ENCODE measurements around the gene USE1. TPM values are rescaled to one million over a fixed set of nuclear protein-coding genes. Genes with fewer than 3 reads are reported as not detected.

USE1 gene
- total and polyA plus RNA-seq, 9 of the 15 experiments (the other 6 are each of a cell fraction or from before 2014, with no cell fraction given): 17.3 to 52.4 (median 34.0) TPM

DNA sequence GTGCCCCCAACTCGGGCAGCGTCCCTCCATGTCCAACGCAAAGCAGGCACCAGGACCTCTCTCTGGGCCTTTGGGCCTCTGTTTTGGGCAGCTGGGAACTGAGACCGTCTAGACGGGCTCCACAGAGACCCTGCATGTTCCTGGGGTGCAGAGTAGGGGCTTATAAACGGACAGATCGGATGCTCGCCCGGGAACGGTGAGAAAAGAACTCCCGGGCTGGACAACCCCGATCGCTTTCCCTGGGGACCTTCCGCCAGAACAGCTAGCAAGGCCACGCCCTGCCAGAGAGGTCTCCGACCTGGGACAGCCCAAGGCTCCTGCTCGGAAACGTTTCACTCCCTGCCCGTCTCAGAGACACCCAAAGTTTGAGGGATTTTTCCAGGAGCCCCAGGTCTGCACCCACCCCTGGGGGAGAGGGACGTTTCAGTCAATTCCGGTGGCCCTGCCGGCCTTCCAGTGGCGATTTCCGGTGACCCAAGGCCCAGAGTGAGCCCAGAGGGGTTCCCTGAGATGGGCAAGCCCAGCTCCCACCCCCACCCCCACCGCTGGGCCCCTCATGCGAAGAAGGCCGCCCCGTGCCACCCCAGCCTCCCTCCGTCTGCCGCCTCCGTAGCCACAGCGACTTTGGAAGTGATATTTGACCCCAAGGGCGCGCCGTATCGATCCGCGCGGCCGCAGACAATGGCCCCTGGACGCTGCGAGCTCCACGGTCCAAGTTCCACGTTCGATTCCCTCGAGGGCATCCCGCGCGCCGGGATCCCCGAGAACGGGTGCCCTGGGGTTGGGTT is 28.9 kb downstream of the USE1 start (continued):
- no peak for TF ChIP-seq HOXB6 (CRISPR knock-in tag; IDR thresholded peaks at IDR 0.05; ENCODE audit: borderline replicate concordance)
- TF ChIP-seq CSDE1 (IDR thresholded peaks at IDR 0.05): no peak
- no peak for TF ChIP-seq ESRRA (IDR thresholded peaks at IDR 0.05; ENCODE audit: borderline replicate concordance, low read depth)
- no peak for TF ChIP-seq ARNT (IDR thresholded peaks at IDR 0.05)
- 0 out of 2 replicates have a peak, but pooled peaks have one; percentile 11 for TF ChIP-seq ZNF263 (CRISPR knock-in tag; IDR thresholded peaks at IDR 0.05; ENCODE audit: borderline replicate concordance)
- TF ChIP-seq NFXL1 (CRISPR knock-in tag; IDR thresholded peaks at IDR 0.05): no peak
- no peak for TF ChIP-seq SAFB (IDR thresholded peaks at IDR 0.05; ENCODE audit: borderline replicate concordance, low read depth, low read length)
- TF ChIP-seq GTF2E2 (tag; IDR thresholded peaks at IDR 0.05): no peak
- TF ChIP-seq U2AF2 (optimal IDR thresholded peaks at IDR 0.05; ENCODE audit: low read depth, low read length): no peak
- no peak for TF ChIP-seq ZNF764 (CRISPR knock-in tag; IDR thresholded peaks at IDR 0.05; ENCODE audit: low read depth)
- TF ChIP-seq RBBP5 (IDR thresholded peaks at IDR 0.05; ENCODE audit: borderline replicate concordance, insufficient read depth, low read length, poor library complexity, severe bottlenecking): peak; percentile 5
- no peak for TF ChIP-seq ZNF274 (IDR thresholded peaks at IDR 0.05; ENCODE audit: borderline replicate concordance, low read depth, low read length)
- TF ChIP-seq CBFA2T3 (IDR thresholded peaks at IDR 0.05): no peak
- no peak for TF ChIP-seq ZBTB17 (CRISPR knock-in tag; IDR thresholded peaks at IDR 0.05)
- no peak for TF ChIP-seq LARP7 (IDR thresholded peaks at IDR 0.05)
- TF ChIP-seq ERF (CRISPR knock-in tag; IDR thresholded peaks at IDR 0.05): no peak
- TF ChIP-seq, protein P1, sequence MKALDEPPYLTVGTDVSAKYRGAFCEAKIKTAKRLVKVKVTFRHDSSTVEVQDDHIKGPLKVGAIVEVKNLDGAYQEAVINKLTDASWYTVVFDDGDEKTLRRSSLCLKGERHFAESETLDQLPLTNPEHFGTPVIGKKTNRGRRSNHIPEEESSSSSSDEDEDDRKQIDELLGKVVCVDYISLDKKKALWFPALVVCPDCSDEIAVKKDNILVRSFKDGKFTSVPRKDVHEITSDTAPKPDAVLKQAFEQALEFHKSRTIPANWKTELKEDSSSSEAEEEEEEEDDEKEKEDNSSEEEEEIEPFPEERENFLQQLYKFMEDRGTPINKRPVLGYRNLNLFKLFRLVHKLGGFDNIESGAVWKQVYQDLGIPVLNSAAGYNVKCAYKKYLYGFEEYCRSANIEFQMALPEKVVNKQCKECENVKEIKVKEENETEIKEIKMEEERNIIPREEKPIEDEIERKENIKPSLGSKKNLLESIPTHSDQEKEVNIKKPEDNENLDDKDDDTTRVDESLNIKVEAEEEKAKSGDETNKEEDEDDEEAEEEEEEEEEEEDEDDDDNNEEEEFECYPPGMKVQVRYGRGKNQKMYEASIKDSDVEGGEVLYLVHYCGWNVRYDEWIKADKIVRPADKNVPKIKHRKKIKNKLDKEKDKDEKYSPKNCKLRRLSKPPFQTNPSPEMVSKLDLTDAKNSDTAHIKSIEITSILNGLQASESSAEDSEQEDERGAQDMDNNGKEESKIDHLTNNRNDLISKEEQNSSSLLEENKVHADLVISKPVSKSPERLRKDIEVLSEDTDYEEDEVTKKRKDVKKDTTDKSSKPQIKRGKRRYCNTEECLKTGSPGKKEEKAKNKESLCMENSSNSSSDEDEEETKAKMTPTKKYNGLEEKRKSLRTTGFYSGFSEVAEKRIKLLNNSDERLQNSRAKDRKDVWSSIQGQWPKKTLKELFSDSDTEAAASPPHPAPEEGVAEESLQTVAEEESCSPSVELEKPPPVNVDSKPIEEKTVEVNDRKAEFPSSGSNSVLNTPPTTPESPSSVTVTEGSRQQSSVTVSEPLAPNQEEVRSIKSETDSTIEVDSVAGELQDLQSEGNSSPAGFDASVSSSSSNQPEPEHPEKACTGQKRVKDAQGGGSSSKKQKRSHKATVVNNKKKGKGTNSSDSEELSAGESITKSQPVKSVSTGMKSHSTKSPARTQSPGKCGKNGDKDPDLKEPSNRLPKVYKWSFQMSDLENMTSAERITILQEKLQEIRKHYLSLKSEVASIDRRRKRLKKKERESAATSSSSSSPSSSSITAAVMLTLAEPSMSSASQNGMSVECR (CRISPR knock-in tag; IDR thresholded peaks at IDR 0.05): no peak; the same call in 1 of the 2 replicates
- TF ChIP-seq, protein P2, sequence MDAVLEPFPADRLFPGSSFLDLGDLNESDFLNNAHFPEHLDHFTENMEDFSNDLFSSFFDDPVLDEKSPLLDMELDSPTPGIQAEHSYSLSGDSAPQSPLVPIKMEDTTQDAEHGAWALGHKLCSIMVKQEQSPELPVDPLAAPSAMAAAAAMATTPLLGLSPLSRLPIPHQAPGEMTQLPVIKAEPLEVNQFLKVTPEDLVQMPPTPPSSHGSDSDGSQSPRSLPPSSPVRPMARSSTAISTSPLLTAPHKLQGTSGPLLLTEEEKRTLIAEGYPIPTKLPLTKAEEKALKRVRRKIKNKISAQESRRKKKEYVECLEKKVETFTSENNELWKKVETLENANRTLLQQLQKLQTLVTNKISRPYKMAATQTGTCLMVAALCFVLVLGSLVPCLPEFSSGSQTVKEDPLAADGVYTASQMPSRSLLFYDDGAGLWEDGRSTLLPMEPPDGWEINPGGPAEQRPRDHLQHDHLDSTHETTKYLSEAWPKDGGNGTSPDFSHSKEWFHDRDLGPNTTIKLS (IDR thresholded peaks at IDR 0.05; ENCODE audit: borderline replicate concordance, low read depth): no peak
- peak; percentile 69 for TF ChIP-seq RBFOX2 (IDR thresholded peaks at IDR 0.05; ENCODE audit: low read depth, low read length)
- no peak for TF ChIP-seq ZKSCAN1 (IDR thresholded peaks at IDR 0.05; ENCODE audit: low read depth, low read length)
- peak in 1 of 3 experiments; percentile 46 for TF ChIP-seq YY1 (IDR thresholded peaks at IDR 0.05; ENCODE audit: borderline replicate concordance in 1 of 3, control insufficient read depth in 1 of 3, extremely low read depth in 1 of 3, insufficient read depth in 3 of 3, insufficient read length in 1 of 3, insufficient replicate concordance in 2 of 3, low read depth in 1 of 3, low read length in 2 of 3)
- 0 out of 2 replicates have a peak, but pooled peaks have one; percentile 34 for TF ChIP-seq SRSF3 (IDR thresholded peaks at IDR 0.05; ENCODE audit: insufficient read depth, low read length)
- no peak for TF ChIP-seq ARHGAP35 (IDR thresholded peaks at IDR 0.05; ENCODE audit: partially characterized antibody)

Data from K562 (cell line).